ENCODE measurements around the gene FUOM. TPM values are rescaled to one million over a fixed set of nuclear protein-coding genes. Genes with fewer than 3 reads are reported as not detected.
"Not testable (repeated sequence)": the region's sequence is repeated elsewhere in the genome, so short reads cannot be mapped to it uniquely, and the experiment has no call there.

FUOM gene
- total and polyA plus RNA-seq, 3 donors from 2014 or later, result 9.5 to 13.6 (median 12.8) TPM

- H3K27me3 ChIP-seq, result no peaks in the 10 kb centered on the region
- DNase-seq, result no peak
- intact Hi-C loops (cut with DNase I; ENCODE audit: low total_unique reads), result no loop called here
- H3K36me3 ChIP-seq (ENCODE audit: low read depth, missing control alignments), result no peaks in the 10 kb centered on the region
- no peak for TF ChIP-seq POLR2A (IDR thresholded peaks at IDR 0.05)
- no peak for TF ChIP-seq CTCF (IDR thresholded peaks at IDR 0.05)
- 18 to 30% methylated on average over 9 of the region's 9 CpGs for WGBS, 2 donors
- H3K9me3 ChIP-seq, result no peaks in the 10 kb centered on the region
- H3K4me3 ChIP-seq, result peak overlapping the region in 1 of 2 donors; percentile 21
- H3K27ac ChIP-seq, result no peak overlapping the region
- H3K4me1 ChIP-seq, result peaks cover 11% of the 10 kb centered on the region
Observed at GRCh38 chr10:133326223-133326551, 31.6 kb downstream of the FUOM start.

DNA sequence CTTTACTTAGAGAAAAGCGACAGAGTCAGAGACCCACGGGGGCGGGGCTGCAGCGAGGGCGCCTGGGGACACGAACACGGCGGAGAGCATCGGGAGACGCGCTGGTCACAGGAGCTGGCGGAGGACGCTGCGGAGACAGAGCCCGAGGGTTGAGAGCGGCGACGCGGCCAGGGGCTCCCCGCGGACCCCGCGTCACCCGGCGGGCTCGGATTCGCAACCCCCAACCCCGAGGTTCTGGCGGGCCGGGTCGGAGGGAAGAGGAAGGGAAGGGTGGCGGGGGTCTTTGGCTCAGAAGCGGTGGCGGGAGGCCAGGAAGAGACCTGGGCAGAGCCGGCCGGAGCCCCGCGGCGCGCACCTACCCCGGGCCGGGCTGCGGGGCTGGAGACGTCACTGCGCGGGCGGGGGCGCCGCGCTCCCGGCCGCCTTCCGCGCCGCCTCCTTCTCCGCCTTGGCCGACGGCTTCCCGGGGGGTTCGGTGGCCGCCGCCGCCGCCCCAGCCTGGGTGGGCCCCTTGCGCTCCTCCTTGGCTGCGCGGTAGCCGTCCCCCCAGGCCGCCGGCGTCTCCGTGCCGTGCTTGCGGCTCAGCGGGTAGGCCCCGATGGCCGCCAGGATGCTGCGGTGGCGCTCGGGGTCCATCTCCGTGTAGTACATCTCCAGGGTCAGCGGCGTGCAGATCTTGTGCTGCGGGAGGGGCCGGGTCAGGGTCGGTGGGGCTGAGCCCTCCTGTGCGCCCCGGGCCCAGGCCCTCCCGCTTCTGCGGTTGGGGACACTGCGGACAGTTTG, 32.2 kb downstream of the FUOM start:
- H3K4me1 ChIP-seq, result peaks cover 11% of the 10 kb centered on the region
- TF ChIP-seq POLR2A (IDR thresholded peaks at IDR 0.05), result no peak
- no peak for TF ChIP-seq CTCF (IDR thresholded peaks at IDR 0.05)
- DNase-seq, result no peak
- peak overlapping the region; percentile 21 to 40 for H3K4me3 ChIP-seq
- no peak overlapping the region for H3K27ac ChIP-seq
- no peaks in the 10 kb centered on the region for H3K27me3 ChIP-seq
- intact Hi-C loops (cut with DNase I; ENCODE audit: low total_unique reads), result no loop called here
- H3K9me3 ChIP-seq, result no peaks in the 10 kb centered on the region
- H3K36me3 ChIP-seq (ENCODE audit: low read depth, missing control alignments), result no peaks in the 10 kb centered on the region
- WGBS, 2 donors, result 1 to 2% methylated on average over 44 to 53 of the region's 91 CpGs

DNA sequence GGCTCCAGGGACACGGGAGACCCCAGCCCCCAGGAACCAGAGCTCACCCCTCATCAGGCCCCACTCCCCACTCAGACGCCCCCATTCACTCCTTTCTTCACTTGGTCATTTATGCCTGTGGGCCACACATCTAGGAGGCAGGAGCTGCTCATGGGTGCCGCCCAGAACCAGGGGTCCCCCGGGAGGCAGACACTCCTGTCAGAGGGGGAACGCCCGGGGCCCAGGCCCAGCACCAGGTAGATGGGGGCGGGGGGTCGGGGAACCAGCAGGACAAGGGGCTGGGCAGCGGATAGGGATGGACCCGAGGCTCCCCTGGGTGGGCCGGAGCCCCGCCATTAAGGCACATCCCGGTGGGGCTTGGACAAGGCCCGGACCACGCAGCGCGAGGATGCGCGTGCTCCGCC, 33.0 kb downstream of the FUOM start:
- Histone ChIP-seq H3K4me3 (peak overlapping the region in 1 of 2 donors; percentile 40), H3K27ac (no peak overlapping the region), H3K9me3 (no peaks in the 10 kb centered on the region), H3K27me3 (no peaks in the 10 kb centered on the region), H3K4me1 (peaks cover 10% of the 10 kb centered on the region), H3K36me3 (ENCODE audit: low read depth, missing control alignments) (no peaks in the 10 kb centered on the region)
- 7 to 8% methylated on average over 17 to 20 of the region's 20 CpGs for WGBS, 2 donors
- TF ChIP-seq CTCF (IDR thresholded peaks at IDR 0.05), result no peak
- TF ChIP-seq POLR2A (IDR thresholded peaks at IDR 0.05), result no peak
- intact Hi-C loops (cut with DNase I; ENCODE audit: low total_unique reads), result no loop called here
- no peak for DNase-seq

- no peaks in the 10 kb centered on the region for H3K27me3 ChIP-seq
- WGBS, 2 donors, result 0 to 5% methylated on average over 2 to 9 of the region's 13 CpGs
- no peak for TF ChIP-seq POLR2A (IDR thresholded peaks at IDR 0.05)
- TF ChIP-seq CTCF (IDR thresholded peaks at IDR 0.05), result no peak
- peaks cover 4% of the 10 kb centered on the region for H3K4me1 ChIP-seq
- H3K4me3 ChIP-seq, result no peak overlapping the region
- peak; percentile 87 for DNase-seq
- no peaks in the 10 kb centered on the region for H3K9me3 ChIP-seq
- H3K36me3 ChIP-seq (ENCODE audit: low read depth, missing control alignments), result no peaks in the 10 kb centered on the region
- intact Hi-C loops (cut with DNase I; ENCODE audit: low total_unique reads), result no loop called here
- no peak overlapping the region for H3K27ac ChIP-seq
Observed at GRCh38 chr10:133324198-133324792, 33.5 kb downstream of the FUOM start.

- H3K36me3 ChIP-seq (ENCODE audit: low read depth, missing control alignments); H3K4me1 ChIP-seq; DNase-seq; H3K27me3 ChIP-seq; H3K27ac ChIP-seq; H3K4me3 ChIP-seq; intact Hi-C loops (cut with DNase I; ENCODE audit: low total_unique reads); H3K9me3 ChIP-seq: not testable (repeated sequence)
- 73 to 75% methylated on average over 11 to 12 of the region's 14 CpGs for WGBS, 2 donors
Observed at GRCh38 chr10:133322064-133322709, 35.6 kb downstream of the FUOM start.

DNA sequence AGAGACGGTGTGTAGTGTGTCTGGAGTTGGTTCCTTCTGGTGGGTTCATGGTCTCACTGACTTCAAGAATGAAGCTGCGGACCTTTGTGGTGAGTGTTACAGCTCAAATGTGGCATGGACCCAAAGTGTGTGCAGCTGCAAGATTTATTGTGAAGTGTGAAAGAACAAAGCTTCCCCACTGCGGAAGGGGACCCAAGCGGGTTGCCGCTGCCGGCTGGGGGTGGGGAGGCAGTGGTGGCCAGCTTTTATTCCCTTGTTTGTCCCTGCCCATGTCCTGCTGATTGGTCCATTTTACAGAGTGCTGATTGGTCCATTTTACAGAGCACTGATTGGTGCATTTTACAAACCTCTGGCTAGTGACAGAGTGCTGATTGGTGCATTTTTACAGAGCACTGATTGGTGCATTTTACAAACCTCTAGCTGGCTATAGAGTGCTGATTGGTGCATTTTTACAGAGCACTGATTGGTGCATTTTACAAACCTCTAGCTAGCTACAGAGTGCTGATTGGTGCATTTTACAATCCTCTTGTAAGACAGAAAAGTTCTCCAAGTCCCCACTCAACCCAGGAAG, 36.9 kb downstream of the FUOM start:
- whole genome bisulfite sequencing, 2 donors, result 91 to 94% methylated on average over 6 of the region's 6 CpGs
- H3K36me3 ChIP-seq (ENCODE audit: low read depth, missing control alignments); DNase-seq; intact Hi-C loops (cut with DNase I; ENCODE audit: low total_unique reads); H3K27me3 ChIP-seq; H3K27ac ChIP-seq; H3K9me3 ChIP-seq; H3K4me1 ChIP-seq; H3K4me3 ChIP-seq: not testable (repeated sequence)

Measured in testis (tissue), 3 donors.